HEK293T (cell line): ENCODE measurements around the gene HCRTR1.

ENCODE experiments used
- ARNT ChIP-seq: fragments of 450-650 bp; IDR thresholded peaks from 2 replicates; pipeline ENCODE4 v1.6.1; 2017; ENCODE audit warnings: mild to moderate bottlenecking
- ELF4 ChIP-seq: fragments of 450-650 bp; IDR thresholded peaks from 2 replicates; pipeline ENCODE4 v1.6.1; 2017; ENCODE audit warnings: antibody characterized with exemption
- FOXK2 ChIP-seq: fragments of 450-650 bp; IDR thresholded peaks from 2 replicates; pipeline ENCODE4 v1.6.1; 2016; ENCODE audit warnings: mild to moderate bottlenecking
- FOXM1 ChIP-seq: fragments of 450-650 bp; IDR thresholded peaks from 2 replicates; pipeline ENCODE4 v1.6.1; 2017; ENCODE audit warnings: mild to moderate bottlenecking, borderline replicate concordance
- HDGF ChIP-seq: fragments of 450-650 bp; IDR thresholded peaks from 2 replicates; pipeline ENCODE4 v1.6.1; 2017; ENCODE audit warnings: antibody characterized with exemption, borderline replicate concordance
- L3MBTL2 ChIP-seq: fragments of 450-650 bp; conservative IDR thresholded peaks from 2 replicates; pipeline ENCODE4 v1.6.1; 2016; ENCODE audit warnings: mild to moderate bottlenecking
- LEF1 ChIP-seq: fragments of 450-650 bp; IDR thresholded peaks from 2 replicates; pipeline ENCODE4 v1.6.1; 2017; ENCODE audit warnings: mild to moderate bottlenecking, borderline replicate concordance
- SP1 ChIP-seq: fragments of 450-650 bp; IDR thresholded peaks from 2 replicates; pipeline ENCODE4 v1.6.1; 2017
- SUZ12 ChIP-seq: fragments of 450-650 bp; IDR thresholded peaks from 2 replicates; pipeline ENCODE4 v1.6.1; 2016; ENCODE audit warnings: mild to moderate bottlenecking
- TARDBP ChIP-seq: fragments of 450-650 bp; IDR thresholded peaks from 2 replicates; pipeline ENCODE4 v1.6.1; 2016
- TF ChIP-seq, protein P1 (sequence below): fragments of 450-650 bp; IDR thresholded peaks from 2 replicates; pipeline ENCODE4 v1.6.1; 2016

DNA sequence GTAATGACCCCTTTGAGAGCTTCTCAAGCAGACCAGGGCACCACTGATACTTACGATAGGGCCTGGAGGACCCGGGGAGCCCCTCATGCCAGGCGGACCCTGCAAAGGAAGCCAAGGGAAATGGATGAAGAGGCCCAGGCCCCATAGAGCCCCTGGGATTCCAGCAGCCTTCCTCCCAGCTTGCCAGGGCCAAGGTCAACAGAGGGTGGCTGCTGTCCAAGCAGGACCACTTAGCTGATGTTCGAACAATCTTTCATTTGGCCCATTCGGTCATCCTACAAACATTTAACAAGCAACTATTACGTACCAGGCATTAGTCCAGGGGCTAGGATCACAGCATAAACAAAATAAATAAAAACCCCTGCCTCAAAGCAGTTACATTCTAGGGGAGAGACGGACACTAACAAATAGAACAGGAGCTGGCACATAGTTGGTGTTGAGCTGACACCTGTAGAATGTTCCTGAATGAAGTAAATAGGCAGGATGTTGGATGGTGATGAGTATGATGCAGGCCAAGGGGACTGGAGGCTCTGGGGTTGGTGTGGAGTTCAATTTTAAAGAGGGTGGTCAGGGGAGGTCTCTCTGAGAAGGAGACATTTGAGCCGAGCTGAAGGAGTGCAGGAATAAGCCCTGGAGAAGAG is 54.2 kb downstream of the HCRTR1 start:
- TF ChIP-seq FOXM1 (no peak), SUZ12 (no peak), L3MBTL2 (no peak), ARNT (no peak), FOXK2 (no peak), TARDBP (no peak), SP1 (no peak), HDGF (no peak), ELF4 (no peak), LEF1 (no peak)
- TF ChIP-seq, protein P1, sequence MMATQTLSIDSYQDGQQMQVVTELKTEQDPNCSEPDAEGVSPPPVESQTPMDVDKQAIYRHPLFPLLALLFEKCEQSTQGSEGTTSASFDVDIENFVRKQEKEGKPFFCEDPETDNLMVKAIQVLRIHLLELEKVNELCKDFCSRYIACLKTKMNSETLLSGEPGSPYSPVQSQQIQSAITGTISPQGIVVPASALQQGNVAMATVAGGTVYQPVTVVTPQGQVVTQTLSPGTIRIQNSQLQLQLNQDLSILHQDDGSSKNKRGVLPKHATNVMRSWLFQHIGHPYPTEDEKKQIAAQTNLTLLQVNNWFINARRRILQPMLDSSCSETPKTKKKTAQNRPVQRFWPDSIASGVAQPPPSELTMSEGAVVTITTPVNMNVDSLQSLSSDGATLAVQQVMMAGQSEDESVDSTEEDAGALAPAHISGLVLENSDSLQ = no peak
